PFSK-1 (cell line): ENCODE results near the gene DRAM1.

Experiments
- FOXP2 ChIP-seq: optimal IDR thresholded peaks from 2 replicates; pipeline ENCODE3; 2011; ENCODE audit warnings: borderline replicate concordance, control low read depth, inconsistent platforms; ENCODE audit not compliant: insufficient read depth; ENCODE audit errors: extremely low read length, extremely low read depth
- POLR2AphosphoS5 ChIP-seq: IDR thresholded peaks from 2 replicates; pipeline ENCODE4 v1.6.1; 2012; ENCODE audit warnings: low read depth, mild to moderate bottlenecking, control low read depth, low read length, moderate library complexity
- REST ChIP-seq, 2 experiments: IDR thresholded peaks; 2 replicates each; pipeline versions ENCODE4 v1.6.1 to v1.8.0; 2011 to 2012; ENCODE audit warnings: low read depth in 2 of 2, low read length in 2 of 2, control low read depth in 1 of 2, inconsistent platforms in 1 of 2, mild to moderate bottlenecking in 1 of 2, moderate library complexity in 1 of 2; ENCODE audit not compliant: insufficient read depth in 1 of 2
- SIN3A ChIP-seq: IDR thresholded peaks from 2 replicates; pipeline ENCODE4 v1.6.1; 2012; ENCODE audit warnings: mild to moderate bottlenecking, low read length, moderate library complexity, borderline replicate concordance; ENCODE audit not compliant: insufficient read depth
- TAF1 ChIP-seq: IDR thresholded peaks from 2 replicates; pipeline ENCODE4 v1.6.1; 2012; ENCODE audit warnings: low read length, control low read depth, borderline replicate concordance; ENCODE audit not compliant: insufficient read depth

DRAM1 gene

GRCh38 chr12:101909646-101910045 lies 32.3 kb downstream of the DRAM1 start:
- TF ChIP-seq REST (IDR thresholded peaks at IDR 0.05; ENCODE audit: insufficient read depth in 1 of 2, low read depth in 2 of 2, low read length in 2 of 2) (no peak), POLR2AphosphoS5 (no peak), SIN3A (no peak), TAF1 (no peak), FOXP2 (no peak)

GRCh38 chr12:101915841-101916240 lies 38.5 kb downstream of the DRAM1 start:
- TF ChIP-seq POLR2AphosphoS5 (no peak), TAF1 (no peak), SIN3A (no peak), REST (IDR thresholded peaks at IDR 0.05; ENCODE audit: insufficient read depth in 1 of 2, low read depth in 2 of 2, low read length in 2 of 2) (no peak), FOXP2 (no peak)

- TF ChIP-seq REST (IDR thresholded peaks at IDR 0.05; ENCODE audit: insufficient read depth in 1 of 2, low read depth in 2 of 2, low read length in 2 of 2), result no peak
- TF ChIP-seq FOXP2, result no peak
- TF ChIP-seq POLR2AphosphoS5, result no peak
- TF ChIP-seq SIN3A, result no peak
- TF ChIP-seq TAF1, result no peak
Observed at GRCh38 chr12:101919447-101919846, 42.1 kb downstream of the DRAM1 start.

GRCh38 chr12:101920906-101921305 lies 43.5 kb downstream of the DRAM1 start:
- no peak for TF ChIP-seq REST (IDR thresholded peaks at IDR 0.05; ENCODE audit: insufficient read depth in 1 of 2, low read depth in 2 of 2, low read length in 2 of 2)
- no peak for TF ChIP-seq SIN3A
- no peak for TF ChIP-seq TAF1
- TF ChIP-seq FOXP2, result no peak
- TF ChIP-seq POLR2AphosphoS5, result no peak
